ENCODE results near the gene DPY19L1.
"Not testable (repeated sequence)": the region's sequence is repeated elsewhere in the genome, so short reads cannot be mapped to it uniquely, and the experiment has no call there.

DPY19L1 gene

GRCh38 chr7:34912236-34912635 lies 125.0 kb downstream of the DPY19L1 start:
- DNase-seq = no peak

- DNase-seq = not testable (repeated sequence)
Measured at GRCh38 chr7:34906266-34906850, 130.9 kb downstream of the DPY19L1 start.

GRCh38 chr7:34904987-34905386 lies 132.3 kb downstream of the DPY19L1 start:
- DNase-seq = no peak

- DNase-seq = not testable (repeated sequence)
Measured at GRCh38 chr7:34903921-34904320, 133.4 kb downstream of the DPY19L1 start.

- DNase-seq = no peak
Measured at GRCh38 chr7:34902182-34902581, 135.1 kb downstream of the DPY19L1 start.

- DNase-seq = peak; percentile 18
Measured at GRCh38 chr7:34900891-34901513, 136.3 kb downstream of the DPY19L1 start.

GRCh38 chr7:34895202-34895601 lies 142.1 kb downstream of the DPY19L1 start:
- no peak for DNase-seq

- no peak for DNase-seq
Measured at GRCh38 chr7:34889951-34890350, 147.3 kb downstream of the DPY19L1 start.

GRCh38 chr7:34886856-34887255 lies 150.4 kb downstream of the DPY19L1 start:
- no peak for DNase-seq

GRCh38 chr7:34883855-34884254 lies 153.4 kb downstream of the DPY19L1 start:
- DNase-seq = not testable (repeated sequence)

- no peak for DNase-seq
Measured at GRCh38 chr7:34879871-34880270, 157.4 kb downstream of the DPY19L1 start.

- not testable (repeated sequence) for DNase-seq
Measured at GRCh38 chr7:34878944-34879735, 158.1 kb downstream of the DPY19L1 start.

All from activated CD4-positive, alpha-beta T cell treated with anti-CD3 and anti-CD28 coated beads, Interleukin-10, Interleukin-2, amounts not matched to agents 100 ng/mL and 50 ng/mL, durations not matched to agents 16 hours and 8 hours (primary cell).